Cerebellar nuclear complex (tissue), 1 donor: Measurements from ENCODE around the gene TNFRSF4.

Experiments used
- DNase-seq, 2 experiments: peaks; one replicate each; lab custom pipeline; 2025; lab: John Stamatoyannopoulos, UW

Gene TNFRSF4

GRCh38 chr1:1245178-1245816, 31.3 kb upstream of the TNFRSF4 start:
- DNase-seq = no peak

- no peak for DNase-seq
Observed at GRCh38 chr1:1244192-1244811, 30.3 kb upstream of the TNFRSF4 start.

DNA sequence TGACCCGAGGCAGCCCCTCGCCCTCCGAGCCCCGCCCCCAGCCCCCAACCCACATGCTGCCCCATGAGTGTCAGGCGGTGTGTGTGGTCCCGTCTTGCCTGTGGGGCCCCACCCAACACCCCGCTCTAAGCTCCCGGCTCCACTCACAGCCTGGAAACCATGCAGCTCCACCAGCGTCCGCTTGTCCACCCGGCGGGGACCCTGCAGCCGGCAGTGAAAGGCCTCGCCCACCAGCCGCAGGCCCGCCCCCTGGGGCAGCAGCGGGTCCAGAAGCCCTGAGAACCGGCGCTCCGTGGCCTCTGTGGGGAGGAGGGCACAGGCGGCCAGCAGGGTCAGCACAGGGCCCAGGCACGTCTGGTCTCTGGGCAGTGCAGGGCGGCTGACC, 29.8 kb upstream of the TNFRSF4 start:
- DNase-seq = no peak

DNA sequence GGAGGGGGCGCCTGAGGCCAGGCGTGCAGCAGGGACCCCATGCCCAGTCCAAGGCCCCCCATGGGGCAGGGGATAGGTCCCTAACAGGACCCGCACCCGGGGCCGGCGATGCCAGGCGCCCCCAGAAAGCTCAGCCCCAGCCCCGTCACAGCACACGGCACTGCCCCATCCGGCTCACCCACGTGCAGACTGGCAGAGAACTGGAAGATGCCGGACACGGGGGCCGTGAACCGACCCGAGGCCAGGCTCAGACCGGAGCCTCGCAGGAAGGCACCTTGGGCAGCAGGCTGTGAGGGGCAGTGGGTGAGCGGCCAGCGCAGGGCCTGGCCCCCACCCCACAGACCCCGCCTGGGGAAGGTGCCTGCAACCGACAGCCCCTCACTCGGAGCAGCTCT, 29.3 kb upstream of the TNFRSF4 start:
- no peak for DNase-seq

GRCh38 chr1:1242461-1243265, 28.7 kb upstream of the TNFRSF4 start:
- no peak for DNase-seq

- no peak for DNase-seq
Observed at GRCh38 chr1:1241588-1242219, 27.8 kb upstream of the TNFRSF4 start.

GRCh38 chr1:1240822-1241587, 27.1 kb upstream of the TNFRSF4 start:
- no peak for DNase-seq

DNA sequence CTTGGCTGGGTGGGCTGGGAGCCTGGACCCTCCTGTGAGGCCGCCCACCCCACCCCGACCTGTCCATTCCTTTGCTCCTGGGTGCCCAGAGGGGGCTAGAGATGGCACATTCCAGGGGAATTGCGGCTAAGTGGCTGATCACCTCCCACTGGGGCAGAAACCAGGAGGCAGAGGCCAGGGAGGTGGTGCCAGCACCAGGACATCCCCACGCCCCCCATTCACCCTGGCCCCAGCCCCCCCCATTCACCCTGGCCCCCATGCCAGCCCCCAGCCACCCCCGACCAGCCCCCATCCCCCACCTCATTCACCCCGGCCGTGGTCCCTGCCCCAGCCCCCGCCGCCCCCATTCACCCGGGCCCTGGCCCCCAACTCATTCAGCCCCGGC, 26.4 kb upstream of the TNFRSF4 start:
- no peak for DNase-seq

DNA sequence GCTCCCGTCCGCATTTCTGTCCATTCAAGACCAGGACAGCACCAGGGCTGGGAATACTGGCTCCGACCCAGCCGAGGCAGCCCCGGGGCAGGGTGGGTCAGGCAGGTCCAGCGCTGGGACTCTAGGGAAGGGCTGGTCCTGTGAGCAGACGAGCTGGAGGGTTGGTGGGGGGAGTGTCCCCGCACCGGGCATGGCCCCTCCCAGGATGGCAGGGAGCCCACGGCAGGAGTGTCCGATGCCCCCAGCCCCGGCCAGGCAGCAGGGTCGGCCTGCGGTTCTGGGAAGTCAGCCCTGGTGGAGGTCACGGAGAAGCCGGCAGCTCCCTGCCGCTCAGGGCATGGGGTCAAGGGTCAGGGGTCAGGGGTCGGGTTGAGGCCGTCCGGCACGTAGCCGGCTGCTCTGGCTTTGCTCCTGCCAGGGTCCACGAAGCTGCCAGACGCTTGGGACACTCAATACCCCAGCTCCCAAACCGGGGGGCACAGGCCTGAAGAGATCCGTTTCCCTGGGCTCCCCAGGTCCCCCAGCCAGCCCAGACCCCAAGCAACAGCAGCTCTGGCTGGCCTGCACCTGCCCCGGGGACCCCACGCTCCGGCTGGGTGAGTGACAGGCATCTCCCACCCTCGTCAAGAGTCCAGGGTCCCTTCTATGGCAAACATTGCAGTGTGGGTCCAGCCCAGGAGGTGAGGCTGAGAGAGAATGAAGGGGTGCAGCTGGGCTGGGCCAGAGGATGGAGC, 25.8 kb upstream of the TNFRSF4 start:
- no peak for DNase-seq

- no peak for DNase-seq
Observed at GRCh38 chr1:1239227-1239613, 25.3 kb upstream of the TNFRSF4 start.

DNA sequence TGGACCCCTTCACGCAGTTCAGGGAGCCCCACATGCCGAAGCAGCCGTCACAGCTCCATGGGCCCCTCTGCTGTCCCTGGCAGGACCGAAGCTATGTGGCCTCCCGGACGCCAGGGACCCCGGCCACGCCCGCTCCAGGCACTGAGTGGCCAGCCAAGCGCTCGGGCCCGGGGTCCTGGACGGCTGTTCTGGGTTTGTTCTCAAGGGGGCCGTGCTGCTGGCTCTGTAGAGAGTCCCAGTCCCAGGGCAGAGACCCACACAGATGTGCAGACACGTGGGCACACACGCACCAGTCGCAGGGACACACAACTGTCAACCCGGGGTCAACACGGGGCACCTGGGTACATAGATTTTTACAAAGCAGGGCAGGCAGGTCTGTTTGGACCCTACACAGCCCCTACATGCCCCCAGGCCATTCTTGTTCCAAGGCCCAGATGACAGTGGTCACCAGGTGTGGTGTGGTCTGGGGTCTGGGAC, 24.8 kb upstream of the TNFRSF4 start:
- no peak for DNase-seq

DNA sequence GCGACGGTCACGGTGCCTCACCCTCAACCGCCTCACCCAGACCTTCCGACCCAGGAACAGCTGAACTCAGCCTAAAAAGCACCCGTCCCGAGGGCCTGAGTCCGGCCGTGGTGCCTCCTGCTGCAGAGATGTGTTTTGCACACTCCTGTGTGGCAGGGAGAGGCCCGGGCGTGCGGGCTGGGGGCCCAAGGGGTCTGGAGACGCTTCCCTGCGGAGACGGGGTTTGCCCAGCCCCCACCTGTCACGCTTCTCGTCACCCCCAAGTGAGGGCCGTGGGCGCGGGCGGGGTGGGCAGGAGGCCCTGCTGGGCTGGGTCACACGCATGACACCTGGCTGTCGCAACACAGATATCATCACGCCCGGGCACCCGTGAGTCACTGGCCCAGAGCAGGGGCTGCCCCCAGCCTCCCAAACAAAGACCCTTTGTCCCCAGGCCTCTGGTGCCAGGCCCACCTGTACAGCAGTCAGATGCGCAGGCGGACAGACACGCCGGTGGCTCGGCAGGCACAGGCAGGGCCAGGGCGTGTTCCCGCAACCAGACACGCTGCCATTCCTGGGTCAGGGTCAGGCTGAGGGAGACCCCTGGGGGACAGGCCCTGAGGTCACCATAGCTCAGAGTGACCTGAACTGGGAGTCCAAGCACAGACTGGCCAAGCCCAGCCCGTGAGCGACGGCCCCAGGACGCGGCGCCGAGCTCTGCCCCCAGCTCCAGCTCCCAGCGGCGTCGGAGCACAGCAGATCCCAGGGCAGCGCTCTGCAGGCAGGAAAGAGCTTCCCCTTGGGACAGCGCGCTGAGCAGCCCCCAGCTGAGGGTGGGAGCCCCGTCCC, 24.1 kb upstream of the TNFRSF4 start:
- DNase-seq = no peak

GRCh38 chr1:1236945-1237873, 23.3 kb upstream of the TNFRSF4 start:
- no peak for DNase-seq

DNA sequence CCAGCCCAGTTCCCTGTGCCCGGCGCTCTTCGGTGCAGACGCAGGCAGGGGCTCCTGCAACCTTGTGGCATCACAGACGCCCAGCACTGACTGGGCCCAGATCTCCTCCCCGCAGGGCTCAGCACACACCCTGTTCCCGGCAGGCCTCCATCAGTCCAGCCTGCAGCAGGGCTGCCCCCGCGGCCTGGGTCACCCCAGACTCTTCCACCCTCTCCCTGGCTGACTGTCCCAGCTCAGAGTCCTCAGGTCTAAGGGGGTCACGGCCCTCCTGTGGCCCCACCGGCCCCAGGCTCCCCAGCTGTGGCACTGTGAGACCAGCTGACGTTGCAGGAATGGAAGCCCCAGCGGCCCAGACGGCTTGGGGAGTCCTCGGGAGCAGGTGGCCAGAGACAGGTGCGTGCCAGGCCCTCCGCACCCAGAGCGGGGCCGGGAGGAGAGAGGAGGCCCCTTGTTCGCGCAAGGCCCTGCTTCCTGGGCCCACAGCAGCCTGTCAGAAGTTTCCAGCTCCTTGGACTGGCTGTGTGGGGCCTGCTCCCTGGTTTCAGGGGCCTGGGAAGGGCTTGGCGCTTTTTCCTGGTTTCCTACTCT, 22.3 kb upstream of the TNFRSF4 start:
- no peak for DNase-seq

DNA sequence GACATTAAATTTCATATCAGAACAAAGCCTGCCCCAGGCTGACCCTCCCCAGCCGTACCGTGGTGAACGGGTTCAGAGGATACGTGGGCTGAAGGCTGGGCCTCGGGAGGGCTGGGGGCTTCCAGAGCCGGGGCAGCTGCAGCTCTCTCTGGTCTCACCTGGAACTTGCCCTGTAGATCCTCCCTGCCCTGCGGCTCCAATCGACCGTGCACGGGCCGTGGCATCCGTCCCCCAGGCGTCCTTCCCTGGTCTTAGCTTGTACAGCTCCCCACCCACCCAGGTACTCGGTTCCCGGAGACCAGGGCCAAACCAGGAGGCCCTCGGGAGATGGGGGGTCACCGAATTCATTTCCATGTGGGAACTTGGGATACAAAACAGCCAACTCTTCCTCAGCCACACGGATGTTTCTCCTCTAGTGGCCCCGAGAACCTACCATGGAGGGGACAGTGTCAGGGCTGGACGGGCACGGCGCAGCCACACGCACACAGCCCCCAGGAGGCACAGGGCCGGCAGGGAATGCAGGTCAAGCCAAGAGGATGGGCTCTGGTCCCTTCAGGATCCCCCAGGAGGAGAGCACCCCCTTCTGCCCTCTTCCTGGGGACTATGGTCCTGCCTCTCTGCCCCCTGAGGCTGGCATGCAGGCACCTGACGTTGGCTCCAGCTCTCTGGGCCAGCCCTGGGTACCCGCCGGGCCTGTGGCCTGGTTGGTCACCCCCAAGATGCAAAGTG, 21.2 kb upstream of the TNFRSF4 start:
- DNase-seq = no peak

GRCh38 chr1:1234180-1234808, 20.3 kb upstream of the TNFRSF4 start:
- no peak for DNase-seq

- DNase-seq = no peak
Observed at GRCh38 chr1:1233567-1233892, 19.6 kb upstream of the TNFRSF4 start.
